Motor neuron (in vitro differentiated cells): Measurements from ENCODE around the gene COL8A2. TPM values are rescaled to one million over a fixed set of nuclear protein-coding genes. Genes with fewer than 3 reads are reported as not detected.

Experiments
- ATAC-seq, 8 experiments: fragments of 200-7000 bp; cut with Tn5 transposase; replicated peaks in 6 of 8; 2 replicates each; pipeline ENCODE4 v1.8.0; 2021; ENCODE audit warnings: mild to moderate bottlenecking in 8 of 8, moderate library complexity in 8 of 8
- H3K27ac ChIP-seq, 2 donors: fragments of 250-450 bp; sonication (Bioruptor Pico); 2 replicates each; pipeline ENCODE4 v1.9.0; 2021; ENCODE audit warnings: antibody characterized with exemption in 2 of 2, mild to moderate bottlenecking in 2 of 2, moderate library complexity in 1 of 2
- H3K4me1 ChIP-seq, 2 donors: fragments of 250-450 bp; sonication (Bioruptor Pico); replicated peaks in 1 of 2; 2 replicates each; pipeline ENCODE4 v1.6.1; 2021; ENCODE audit warnings: antibody characterized with exemption in 2 of 2, mild to moderate bottlenecking in 2 of 2, moderate library complexity in 1 of 2
- H3K4me3 ChIP-seq, 5 donors: fragments of 250-450 bp; sonication (Bioruptor Pico); 2 replicates each; pipeline ENCODE4 v1.9.0; 2021; ENCODE audit warnings: antibody characterized with exemption in 5 of 5, mild to moderate bottlenecking in 5 of 5, moderate library complexity in 4 of 5
- WGBS, 10 experiments: fragments of 450-650 bp; shearing (Covaris generic); methylation state at CpG; one replicate each; pipeline ENCODE4 v1.0.0; 2022; 5-methylcytosine and 5-hydroxymethylcytosine counted together
- in situ Hi-C, 9 experiments: fragments of 400-800 bp; cut with MboI; loops; one replicate each; pipeline ENCODE4 v1.15.0; 2021; ENCODE audit warnings: low sequenced_read_pairs in 9 of 9, low pct_unique_long_range_greater_than_20kb in 2 of 9; ENCODE audit not compliant: unreplicated experiment in 9 of 9
- total RNA-seq, 8 experiments: library from RNA; unstranded; fragments of 300-600 nt; gene quantifications; 2 replicates each; pipeline versions ENCODE4 v1.2.3 to v1.2.4, GENCODE V29; 2022

COL8A2 gene
- total RNA-seq, 8 experiments from 2014 or later, result 0.31 to 12.3 (median 0.61) TPM

- no peak overlapping the region for H3K4me3 ChIP-seq
- in situ Hi-C loops, result no loop called here
- no peak overlapping the region for H3K27ac ChIP-seq
- 82 to 94% (median 86%) methylated on average over 2 to 8 of the region's 11 CpGs; no CpG with 5 or more reads in 4 of the 10 experiments for WGBS, 10 experiments
- peaks cover under 1 to 12% of the 10 kb centered on the region in 2 donors for H3K4me1 ChIP-seq
- no peak for ATAC-seq
Observed at GRCh38 chr1:36128126-36128904, 3.3 kb upstream of the COL8A2 start.

GRCh38 chr1:36126797-36127500, 1.9 kb upstream of the COL8A2 start:
- in situ Hi-C loops, result no loop called here

GRCh38 chr1:36126005-36126716, 1.1 kb upstream of the COL8A2 start:
- in situ Hi-C loops, result no loop called here
- H3K4me3 ChIP-seq, result no peak overlapping the region
- no peak overlapping the region for H3K27ac ChIP-seq
- peaks cover 13 to 23% of the 10 kb centered on the region in 2 donors for H3K4me1 ChIP-seq
- WGBS, 10 experiments, result 20 to 88% (median 72%) methylated on average over 2 to 16 of the region's 21 CpGs; no CpG with 5 or more reads in 2 of the 10 experiments
- ATAC-seq, result no peak

More at GRCh38 chr1:36126797-36127500, 1.9 kb upstream of the COL8A2 start:
- Histone ChIP-seq H3K27ac (no peak overlapping the region), H3K4me3 (no peak overlapping the region), H3K4me1 (peaks cover 13 to 23% of the 10 kb centered on the region in 2 donors)
- no CpG with 5 or more reads among the region's 7 CpGs for WGBS, 10 experiments
- no peak for ATAC-seq

GRCh38 chr1:36124404-36125128, 456 bp downstream of the COL8A2 start:
- peak in 3 of 8 experiments; percentile 0 to 4 (median 1) for ATAC-seq
- in situ Hi-C loops, result loop anchor here in 3 of 9 experiments (25.0 kb wide), 2 partner anchors 163 to 288 kb away; no protein-coding TSS in a partner anchor
- Histone ChIP-seq H3K4me1 (peaks cover 13 to 23% of the 10 kb centered on the region in 2 donors), H3K27ac (no peak overlapping the region), H3K4me3 (peak overlapping the region in 2 of 5 donors; percentile 6 to 8)
- 40 to 86% (median 63%) methylated on average over 1 to 6 of the region's 42 CpGs; no CpG with 5 or more reads in 6 of the 10 experiments for WGBS, 10 experiments

GRCh38 chr1:36123356-36123755, 1.7 kb downstream of the COL8A2 start:
- 42 to 72% (median 53%) methylated on average over 3 to 5 of the region's 8 CpGs; no CpG with 5 or more reads in 5 of the 10 experiments for WGBS, 10 experiments
- ATAC-seq, result peak in 3 of 8 experiments; percentile 1 to 65 (median 8)
- peaks cover 13 to 23% of the 10 kb centered on the region in 2 donors for H3K4me1 ChIP-seq
- H3K27ac ChIP-seq, result no peak overlapping the region
- H3K4me3 ChIP-seq, result no peak overlapping the region
- in situ Hi-C loops, result loop anchor here in 3 of 9 experiments (25.0 kb wide), 2 partner anchors 164 to 289 kb away; no protein-coding TSS in a partner anchor

GRCh38 chr1:36122062-36123030, 2.7 kb downstream of the COL8A2 start:
- H3K27ac ChIP-seq, result no peak overlapping the region
- peak in 5 of 8 experiments; percentile 17 to 73 (median 34) for ATAC-seq
- 64 to 80% (median 72%) methylated on average over 2 to 11 of the region's 12 CpGs; no CpG with 5 or more reads in 4 of the 10 experiments for WGBS, 10 experiments
- in situ Hi-C loops, result loop anchor here in 3 of 9 experiments (25.0 kb wide), 2 partner anchors 165 to 290 kb away; no protein-coding TSS in a partner anchor
- peaks cover 13 to 23% of the 10 kb centered on the region in 2 donors for H3K4me1 ChIP-seq
- no peak overlapping the region for H3K4me3 ChIP-seq

- no peak for ATAC-seq
Observed at GRCh38 chr1:36119456-36119855, 5.6 kb downstream of the COL8A2 start.

GRCh38 chr1:36118447-36119204, 6.4 kb downstream of the COL8A2 start:
- no peak overlapping the region for H3K27ac ChIP-seq
- peaks cover 13 to 18% of the 10 kb centered on the region in 2 donors for H3K4me1 ChIP-seq
- ATAC-seq, result peak in 1 of 8 experiments; percentile 23
- in situ Hi-C loops, result loop anchor here in 3 of 9 experiments (25.0 kb wide), 2 partner anchors 169 to 294 kb away; no protein-coding TSS in a partner anchor
- H3K4me3 ChIP-seq, result no peak overlapping the region
- 70 to 100% (median 80%) methylated on average over 1 to 5 of the region's 10 CpGs; no CpG with 5 or more reads in 2 of the 10 experiments for WGBS, 10 experiments

More at GRCh38 chr1:36119456-36119855, 5.6 kb downstream of the COL8A2 start:
- 56 to 75% (median 65%) methylated on average over 4 to 8 of the region's 9 CpGs; no CpG with 5 or more reads in 6 of the 10 experiments for WGBS, 10 experiments
- no peak overlapping the region for H3K4me3 ChIP-seq
- H3K27ac ChIP-seq, result no peak overlapping the region
- peaks cover 13 to 18% of the 10 kb centered on the region in 2 donors for H3K4me1 ChIP-seq
- in situ Hi-C loops, result loop anchor here in 3 of 9 experiments (25.0 kb wide), 2 partner anchors 168 to 293 kb away; no protein-coding TSS in a partner anchor

GRCh38 chr1:36116901-36117300, 8.1 kb downstream of the COL8A2 start:
- WGBS, 10 experiments, result 70 to 100% (median 83%) methylated on average over 1 to 5 of the region's 5 CpGs; no CpG with 5 or more reads in 5 of the 10 experiments
- Histone ChIP-seq H3K27ac (no peak overlapping the region), H3K4me1 (peaks cover 0 to 6% of the 10 kb centered on the region in 2 donors), H3K4me3 (no peak overlapping the region)
- peak in 4 of 8 experiments; percentile 8 to 71 (median 36) for ATAC-seq
- in situ Hi-C loops, result loop anchor here in 3 of 9 experiments (25.0 kb wide), 2 partner anchors 170 to 295 kb away; no protein-coding TSS in a partner anchor

GRCh38 chr1:36115931-36116330, 9.1 kb downstream of the COL8A2 start:
- in situ Hi-C loops, result loop anchor here in 3 of 9 experiments (25.0 kb wide), 2 partner anchors 171 to 296 kb away; no protein-coding TSS in a partner anchor
- WGBS, 10 experiments, result 0 to 100% (median 59%) methylated on average over 1 to 5 of the region's 5 CpGs; no CpG with 5 or more reads in 5 of the 10 experiments
- ATAC-seq, result peak in 7 of 8 experiments; percentile 4 to 63 (median 25)
- Histone ChIP-seq H3K4me1 (peaks cover 0 to 6% of the 10 kb centered on the region in 2 donors), H3K4me3 (no peak overlapping the region), H3K27ac (no peak overlapping the region)
